ENCODE results near the gene EGLN2. TPM values are rescaled to one million over a fixed set of nuclear protein-coding genes. Genes with fewer than 3 reads are reported as not detected.

The EGLN2 gene
- total and polyA plus RNA-seq, 7 donors, result 60.9 to 106 (median 97.1) TPM

Other genes starting within 250 kb of the EGLN2 start
- gene SHKBP1, start 222.3 kb upstream of the EGLN2 start, total RNA-seq, result 10 to 100 TPM; 15.9 to 36.3 (median 33.8) TPM
- 10 to 100 TPM; 50.2 to 81.0 (median 52.9) TPM for gene SHKBP1, start 222.3 kb upstream of the EGLN2 start, polyA plus RNA-seq
- gene LTBP4, start 197.8 kb upstream of the EGLN2 start, total RNA-seq, result 100 to 1,000 TPM; 107 to 206 (median 176) TPM
- 100 to 1,000 TPM in 1 of 3 donors, 10 to 100 TPM in 2; 31.9 to 118 (median 41.4) TPM for gene LTBP4, start 197.8 kb upstream of the EGLN2 start, polyA plus RNA-seq
- gene NUMBL, start 108.5 kb upstream of the EGLN2 start, total RNA-seq, result 10 to 100 TPM; 21.9 to 38.2 (median 25.0) TPM
- gene NUMBL, start 108.5 kb upstream of the EGLN2 start, polyA plus RNA-seq, result 10 to 100 TPM in 1 of 3 donors, 1 to 10 TPM in 2; 3.0 to 13.7 (median 9.6) TPM
- 10 to 100 TPM; 33.2 to 59.3 (median 39.2) TPM for gene COQ8B, start 82.3 kb upstream of the EGLN2 start, total RNA-seq
- gene COQ8B, start 82.3 kb upstream of the EGLN2 start, polyA plus RNA-seq, result 10 to 100 TPM; 24.7 to 54.4 (median 27.0) TPM
- 10 to 100 TPM; 17.7 to 39.6 (median 23.1) TPM for gene ITPKC, start 82.1 kb upstream of the EGLN2 start, total RNA-seq
- 10 to 100 TPM; 17.4 to 27.0 (median 25.9) TPM for gene ITPKC, start 82.1 kb upstream of the EGLN2 start, polyA plus RNA-seq
- gene ACTMAP, start 48.7 kb upstream of the EGLN2 start, total RNA-seq, result 1 to 10 TPM; 1.8 to 5.3 (median 3.0) TPM
- gene ACTMAP, start 48.7 kb upstream of the EGLN2 start, polyA plus RNA-seq, result 10 to 100 TPM in 1 of 3 donors, 1 to 10 TPM in 2; 6.0 to 11.0 (median 6.6) TPM
- gene SNRPA, start 48.0 kb upstream of the EGLN2 start, total RNA-seq, result 10 to 100 TPM; 43.2 to 60.1 (median 54.0) TPM
- 10 to 100 TPM; 19.2 to 76.1 (median 37.2) TPM for gene SNRPA, start 48.0 kb upstream of the EGLN2 start, polyA plus RNA-seq
- 10 to 100 TPM in 3 of 4 donors, 1 to 10 TPM in 1; 9.1 to 19.1 (median 15.7) TPM for gene MIA, start 23.7 kb upstream of the EGLN2 start, total RNA-seq
- 10 to 100 TPM in 1 of 3 donors, 1 to 10 TPM in 1, not detected in 1; 2.1 to 11.3 TPM for gene MIA, start 23.7 kb upstream of the EGLN2 start, polyA plus RNA-seq
- gene RAB4B, start 20.9 kb upstream of the EGLN2 start, total RNA-seq, result 10 to 100 TPM; 15.6 to 21.3 (median 19.2) TPM
- 10 to 100 TPM; 39.0 to 76.5 (median 58.3) TPM for gene RAB4B, start 20.9 kb upstream of the EGLN2 start, polyA plus RNA-seq
- 1 to 10 TPM in 1 of 4 donors, not detected in 3; 1.8 TPM for gene CYP2A6, start 51.3 kb downstream of the EGLN2 start, total RNA-seq
- gene CYP2A6, start 51.3 kb downstream of the EGLN2 start, polyA plus RNA-seq, result not detected
- gene CYP2A7, start 83.0 kb downstream of the EGLN2 start, total RNA-seq, result under 1 TPM in 1 of 4 donors, not detected in 3; 0.36 TPM
- gene CYP2A7, start 83.0 kb downstream of the EGLN2 start, polyA plus RNA-seq, result not detected
- not detected for gene CYP2B6, start 192.1 kb downstream of the EGLN2 start, total RNA-seq
- 1 to 10 TPM; 2.7 to 5.8 (median 3.0) TPM for gene CYP2B6, start 192.1 kb downstream of the EGLN2 start, polyA plus RNA-seq

All from sigmoid colon (tissue), 7 donors.